ENCODE data around the gene RNF128.
A peak's percentile ranks its signal among the peaks of the same experiment; 100 is the strongest.

RNF128 gene, protein sequence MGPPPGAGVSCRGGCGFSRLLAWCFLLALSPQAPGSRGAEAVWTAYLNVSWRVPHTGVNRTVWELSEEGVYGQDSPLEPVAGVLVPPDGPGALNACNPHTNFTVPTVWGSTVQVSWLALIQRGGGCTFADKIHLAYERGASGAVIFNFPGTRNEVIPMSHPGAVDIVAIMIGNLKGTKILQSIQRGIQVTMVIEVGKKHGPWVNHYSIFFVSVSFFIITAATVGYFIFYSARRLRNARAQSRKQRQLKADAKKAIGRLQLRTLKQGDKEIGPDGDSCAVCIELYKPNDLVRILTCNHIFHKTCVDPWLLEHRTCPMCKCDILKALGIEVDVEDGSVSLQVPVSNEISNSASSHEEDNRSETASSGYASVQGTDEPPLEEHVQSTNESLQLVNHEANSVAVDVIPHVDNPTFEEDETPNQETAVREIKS

DNA sequence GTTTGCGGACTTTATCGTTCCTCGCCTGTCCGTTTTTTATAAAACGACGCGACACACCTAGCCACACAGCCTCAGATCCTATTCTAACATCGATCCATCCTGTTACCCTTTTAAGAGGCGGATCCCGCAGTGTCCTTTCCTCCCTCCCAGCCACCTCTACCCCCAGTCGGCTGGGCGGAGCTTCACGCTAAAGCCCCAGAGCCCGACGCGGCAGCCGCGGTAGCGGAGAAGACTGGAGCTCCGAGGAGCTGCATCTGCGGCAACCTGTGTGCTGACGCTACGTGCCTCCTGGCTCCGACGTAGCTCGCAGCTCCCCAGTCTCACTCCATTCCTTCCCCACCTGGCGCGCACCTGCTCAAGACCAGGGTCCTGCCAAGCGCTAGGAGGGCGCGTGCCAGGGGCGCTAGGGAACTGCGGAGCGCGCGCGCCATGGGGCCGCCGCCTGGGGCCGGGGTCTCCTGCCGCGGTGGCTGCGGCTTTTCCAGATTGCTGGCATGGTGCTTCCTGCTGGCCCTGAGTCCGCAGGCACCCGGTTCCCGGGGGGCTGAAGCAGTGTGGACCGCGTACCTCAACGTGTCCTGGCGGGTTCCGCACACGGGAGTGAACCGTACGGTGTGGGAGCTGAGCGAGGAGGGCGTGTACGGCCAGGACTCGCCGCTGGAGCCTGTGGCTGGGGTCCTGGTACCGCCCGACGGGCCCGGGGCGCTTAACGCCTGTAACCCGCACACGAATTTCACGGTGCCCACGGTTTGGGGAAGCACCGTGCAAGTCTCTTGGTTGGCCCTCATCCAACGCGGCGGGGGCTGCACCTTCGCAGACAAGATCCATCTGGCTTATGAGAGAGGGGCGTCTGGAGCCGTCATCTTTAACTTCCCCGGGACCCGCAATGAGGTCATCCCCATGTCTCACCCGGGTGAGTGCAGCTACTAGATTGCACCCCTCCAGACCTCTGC is at the start of gene RNF128:
TSS of gene RNF128 (plus strand) at position 217 of the 953 bp plus-strand sequence. CDS start at position 430, 213 bp downstream.
- peak; percentile 30 for DNase-seq

DNA sequence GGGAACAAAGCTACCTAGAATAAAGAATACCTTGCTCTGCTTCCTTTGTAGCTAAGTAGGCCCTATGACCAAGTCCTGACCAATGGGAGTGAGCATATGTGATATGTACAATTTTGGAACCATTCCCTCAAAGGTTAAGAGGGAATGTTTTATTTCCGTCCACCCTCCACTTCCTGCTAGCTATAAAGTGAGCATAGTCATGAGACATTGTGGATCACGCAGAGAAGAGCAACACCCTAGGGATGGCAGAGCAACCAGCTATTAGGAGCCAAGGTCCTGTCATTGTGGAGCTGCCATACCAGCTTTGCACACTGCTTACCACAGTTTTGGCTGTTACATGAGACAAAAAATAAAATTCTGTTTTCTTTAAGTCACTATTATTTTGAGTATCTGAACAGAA is 45.8 kb upstream of the RNF128 start:
- no peak for DNase-seq

DNA sequence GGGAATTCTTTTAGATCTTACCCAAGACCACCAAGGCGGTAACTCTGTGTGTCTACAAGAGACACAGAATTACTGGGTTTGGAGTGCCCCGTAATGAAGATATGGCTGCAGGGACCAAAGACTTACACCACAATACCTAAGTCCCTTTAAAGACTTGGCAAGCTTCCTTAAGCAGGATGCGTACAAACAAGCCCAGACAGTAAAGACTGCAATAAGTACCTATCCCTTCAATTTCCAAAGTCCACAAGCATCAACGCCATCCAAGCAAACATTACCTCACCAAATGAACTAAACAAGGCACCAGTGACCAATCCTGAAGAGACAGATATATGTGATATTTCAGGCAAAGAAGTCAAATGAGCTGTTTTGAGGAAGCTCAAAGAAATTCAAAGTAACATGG is 42.3 kb upstream of the RNF128 start:
- DNase-seq: no peak

DNA sequence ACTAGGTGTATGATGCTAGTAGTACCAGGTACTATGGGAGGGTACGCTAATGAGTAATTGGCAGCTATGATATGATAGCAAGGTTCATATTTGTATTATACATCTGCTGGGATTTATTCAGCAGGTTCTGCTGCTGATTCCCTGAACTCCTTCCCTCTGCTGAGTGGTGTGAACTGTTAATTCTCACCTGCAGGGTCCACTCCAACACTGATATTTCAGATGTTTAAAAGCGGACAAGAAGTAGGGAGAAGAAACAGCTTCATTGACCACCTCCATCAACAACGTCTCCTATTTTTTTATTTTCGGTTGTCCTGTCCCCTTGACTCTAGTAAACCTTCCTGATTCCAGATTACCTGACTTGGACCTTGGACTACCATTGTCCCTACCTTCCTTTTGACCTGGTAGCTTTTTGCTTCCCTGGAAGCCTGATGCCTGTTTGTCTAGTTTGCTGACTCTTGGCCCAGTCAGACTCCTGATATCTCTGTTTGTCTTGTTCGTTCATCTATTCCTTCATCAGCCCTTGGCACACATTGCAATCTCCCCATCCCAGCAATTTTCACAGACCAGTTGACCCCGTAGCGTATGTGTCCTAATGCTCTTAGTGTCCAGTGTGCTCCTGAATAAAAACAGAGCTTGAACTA is 34.0 kb upstream of the RNF128 start:
- no peak for DNase-seq

DNA sequence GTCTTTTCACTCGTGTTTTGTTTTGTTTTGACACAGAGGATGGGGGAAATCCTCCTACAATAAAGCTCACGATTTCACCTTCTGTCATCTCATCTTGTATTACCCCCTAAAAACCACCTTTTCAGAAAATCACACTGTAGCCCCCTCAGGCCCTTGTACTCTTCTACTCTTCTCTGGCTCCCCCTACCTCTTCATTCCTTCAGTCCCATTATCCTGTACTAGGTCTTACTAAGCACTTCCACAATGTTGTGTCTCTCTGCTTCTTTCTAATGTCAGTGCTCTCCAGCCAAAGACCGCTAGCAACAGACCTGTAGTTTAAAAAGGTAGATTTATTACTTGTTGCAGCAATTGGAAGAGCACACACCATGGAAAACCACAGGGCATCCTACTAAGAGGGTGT is 30.0 kb upstream of the RNF128 start:
- DNase-seq: no peak

DNA sequence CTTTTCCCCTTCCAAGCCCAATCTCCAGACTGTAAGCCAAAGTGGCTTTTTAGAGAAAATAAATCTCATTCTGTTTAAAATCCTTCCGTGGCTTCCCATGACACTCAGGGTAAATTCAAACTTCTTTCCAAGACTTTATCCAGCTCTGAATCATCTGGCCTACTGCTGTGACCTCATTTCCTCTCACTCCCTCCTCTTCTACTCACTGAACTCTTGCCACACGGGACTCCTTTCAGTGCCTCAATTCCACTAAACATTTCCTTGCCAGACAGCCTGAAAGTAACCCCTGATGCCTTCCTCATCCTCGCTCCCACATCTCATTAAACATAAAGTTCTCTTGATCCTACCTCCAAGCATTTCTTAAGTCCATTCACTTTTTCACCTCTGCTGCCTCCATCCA is 27.8 kb upstream of the RNF128 start:
- DNase-seq: no peak

DNA sequence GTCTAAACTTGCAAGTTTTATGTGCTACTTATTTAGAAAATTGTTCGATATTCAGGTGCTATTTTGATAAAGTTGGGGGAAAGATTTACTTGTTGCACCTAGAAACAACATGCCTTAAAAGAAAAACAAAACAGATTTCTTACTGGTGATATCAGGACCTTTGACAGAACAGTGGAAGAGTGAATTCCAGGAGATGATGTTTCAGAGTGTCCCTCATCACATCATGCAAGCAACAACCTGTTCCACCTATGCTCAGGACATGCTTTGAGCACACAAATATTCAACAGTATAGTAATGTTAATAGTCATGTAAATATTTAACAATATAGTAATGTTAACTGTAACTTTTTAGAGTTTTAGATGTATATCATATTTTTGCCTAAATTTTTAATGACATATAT is 23.9 kb upstream of the RNF128 start:
- no peak for DNase-seq

DNA sequence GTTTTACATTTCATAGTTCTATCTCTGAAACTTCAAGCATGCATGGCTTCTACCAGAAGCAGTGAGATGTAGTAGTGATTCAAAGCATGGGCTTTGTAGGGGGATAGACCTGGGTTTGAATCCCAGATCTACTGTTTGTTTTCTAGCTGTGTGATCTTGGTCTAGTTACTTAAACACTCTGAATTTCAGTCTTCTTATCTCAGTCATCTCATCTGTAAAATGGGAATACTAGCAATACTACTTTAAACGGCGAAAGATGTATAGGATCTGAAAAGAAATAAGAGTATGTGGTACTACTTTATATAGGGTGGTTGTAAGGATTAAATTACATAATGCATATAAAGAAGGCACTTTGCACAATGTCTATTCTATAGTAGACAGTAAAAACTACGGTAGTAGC is 20.0 kb upstream of the RNF128 start:
- no peak for DNase-seq

DNA sequence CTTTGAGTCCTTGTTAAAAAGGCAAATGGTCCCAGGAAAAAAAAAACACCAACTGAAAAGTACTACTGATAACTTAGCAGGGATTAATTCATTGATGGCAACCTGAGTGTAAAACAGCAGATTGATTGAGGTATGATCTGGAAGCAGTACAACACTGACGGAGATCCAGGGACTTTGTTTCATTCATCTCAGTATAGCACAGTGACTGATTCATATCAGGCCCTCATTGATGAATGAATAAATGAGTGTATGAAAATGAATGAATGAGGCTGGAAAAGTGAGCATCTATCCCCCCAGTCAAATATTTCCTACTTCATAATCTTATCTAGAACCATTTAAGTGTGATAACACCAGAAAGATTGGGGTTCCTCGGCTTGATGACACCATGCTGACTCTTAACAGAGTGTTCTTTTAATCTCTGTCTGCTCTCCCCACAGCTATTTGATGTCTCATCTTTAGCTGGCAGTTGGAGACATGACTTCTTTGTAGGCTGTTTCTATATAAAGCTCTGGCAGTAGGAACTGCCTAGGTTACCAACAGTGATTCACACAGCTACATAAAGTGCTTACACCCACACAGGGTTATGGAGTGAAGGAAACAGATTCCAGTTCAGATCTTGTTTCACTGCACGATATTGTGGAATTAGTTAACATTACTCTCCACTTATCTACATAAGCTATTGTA is 18.6 kb upstream of the RNF128 start:
- no peak for DNase-seq

DNA sequence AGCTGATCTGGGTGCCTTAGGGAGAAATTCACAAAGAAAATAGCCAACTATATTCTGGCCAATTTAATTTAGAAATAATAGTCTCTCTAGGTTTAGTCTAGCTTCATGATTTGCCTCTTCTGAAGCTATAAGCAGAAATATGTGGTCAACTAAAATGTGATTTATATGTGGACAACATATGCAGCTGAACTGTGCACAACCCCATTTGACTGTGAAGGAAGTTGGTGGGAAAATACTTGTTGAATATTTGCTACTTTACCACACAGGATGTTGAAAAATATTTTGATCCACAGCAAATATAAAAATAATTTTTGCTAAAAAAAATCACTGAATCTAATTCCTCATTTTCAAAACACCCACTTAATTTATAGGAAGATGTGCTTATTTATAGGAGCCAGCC is 15.7 kb upstream of the RNF128 start:
- no peak for DNase-seq

DNA sequence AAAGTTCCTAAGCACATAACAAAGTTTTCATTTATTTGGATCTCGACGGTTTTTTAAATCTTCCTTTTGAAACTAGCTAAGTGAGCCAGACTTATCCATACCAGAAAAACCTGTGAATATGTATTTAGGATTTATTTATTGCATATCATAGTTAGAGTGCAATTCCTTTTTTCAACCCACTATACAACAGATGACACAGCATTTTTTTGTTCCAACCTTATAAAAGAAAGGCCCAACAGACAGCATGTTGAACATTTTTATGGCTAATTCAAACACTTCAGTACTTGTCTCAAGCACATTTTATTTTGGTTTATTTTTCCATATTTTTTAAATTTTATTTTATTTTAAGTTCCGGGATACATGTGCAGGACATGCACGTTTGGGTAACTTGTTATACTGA is 15.1 kb upstream of the RNF128 start:
- no peak for DNase-seq

DNA sequence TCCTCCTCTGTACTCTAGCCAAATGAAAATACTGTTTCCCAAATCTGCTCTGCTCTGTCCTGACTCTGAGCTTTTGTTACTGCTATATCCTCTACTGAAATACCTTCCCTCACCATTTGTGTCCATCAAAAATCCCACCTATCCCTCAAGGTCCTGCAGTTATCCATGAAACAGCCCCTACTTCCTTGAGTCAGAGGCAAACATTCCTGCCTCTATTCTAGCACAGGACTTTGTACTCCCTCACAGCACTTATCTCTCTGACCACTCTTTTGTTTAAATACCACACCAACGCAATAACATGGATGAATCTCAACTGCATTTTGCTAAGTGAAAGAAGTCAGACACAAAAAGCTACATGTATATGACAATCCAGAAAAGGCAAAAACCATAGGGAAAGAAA is 10.5 kb upstream of the RNF128 start:
- DNase-seq: no peak

DNA sequence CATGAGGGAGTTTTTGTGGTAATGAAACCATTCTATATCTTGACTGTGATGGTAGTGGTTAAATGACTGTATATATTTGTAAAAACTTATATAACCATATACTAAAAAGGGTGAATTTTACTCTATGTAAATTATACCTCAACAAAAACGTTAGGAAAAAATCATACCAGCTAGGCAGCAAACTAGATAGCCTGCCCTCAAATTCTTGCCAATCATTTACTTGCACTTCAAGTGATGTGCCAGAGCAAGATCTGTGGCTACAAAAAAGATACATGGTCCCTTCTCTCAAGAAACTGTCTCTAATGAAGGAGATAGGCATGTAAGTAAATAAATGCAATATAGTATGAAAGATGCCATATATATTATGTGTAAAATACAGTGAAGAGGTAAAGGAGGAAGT is 10.0 kb upstream of the RNF128 start:
- no peak for DNase-seq

DNA sequence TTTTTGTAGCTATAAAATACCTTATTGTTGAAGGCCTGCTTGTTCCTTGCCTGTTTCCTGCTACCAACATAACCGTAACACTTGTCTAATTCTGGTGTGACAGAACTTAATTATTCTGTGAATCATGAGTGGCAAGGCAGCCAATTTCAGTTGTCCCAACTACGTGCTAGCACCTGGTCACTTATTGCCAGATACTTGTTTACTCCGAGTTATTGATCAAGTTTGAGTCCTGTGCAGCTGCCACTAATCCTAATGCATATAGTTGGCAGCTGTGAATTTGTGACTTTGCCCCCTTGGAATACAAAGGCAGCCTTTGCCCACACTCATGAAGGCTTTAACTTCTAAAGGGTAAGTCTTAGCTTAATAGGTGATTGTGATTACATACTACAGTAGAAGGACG is 7.8 kb upstream of the RNF128 start:
- no peak for DNase-seq

DNA sequence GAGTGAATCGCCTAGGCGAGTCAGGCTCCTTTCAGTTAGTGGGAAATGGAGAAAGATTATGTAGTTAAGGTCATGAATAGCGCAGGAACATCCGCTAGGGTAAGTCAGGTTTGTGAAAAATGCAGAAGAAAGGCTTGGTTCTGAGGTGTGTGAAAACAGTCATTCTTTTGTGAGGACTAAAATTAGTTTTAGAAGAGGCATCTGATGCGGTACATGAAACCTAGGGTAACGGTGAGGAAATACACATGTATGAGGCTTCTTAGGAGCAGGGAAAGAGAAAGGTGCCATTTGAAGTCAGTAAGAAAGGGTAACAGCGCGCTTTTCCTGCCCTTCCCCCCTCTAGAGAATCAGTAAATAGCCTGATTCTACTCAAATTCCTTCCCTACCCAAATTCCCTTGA is 570 bp upstream of the RNF128 start:
- DNase-seq: no peak

DNA sequence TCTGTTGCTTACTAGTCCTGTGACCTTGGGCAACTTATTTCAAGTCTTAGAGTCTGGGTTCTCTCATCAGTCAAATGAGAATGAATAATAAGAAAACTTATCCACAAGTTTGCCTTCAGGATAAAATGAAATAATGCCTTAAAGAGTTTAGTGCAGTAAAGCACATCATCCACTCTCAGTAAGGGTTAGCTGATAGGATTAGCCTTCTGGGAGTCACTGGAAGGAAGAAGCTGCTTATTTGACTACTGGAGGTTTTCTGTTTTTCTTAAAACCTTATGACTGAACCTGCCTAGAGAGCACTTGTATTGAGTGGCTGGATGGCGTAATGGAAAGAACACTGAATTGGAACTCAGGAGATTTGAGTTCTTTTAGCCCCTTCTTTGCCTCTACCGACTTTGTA is 1.8 kb downstream of the RNF128 start:
- DNase-seq: no peak

DNA sequence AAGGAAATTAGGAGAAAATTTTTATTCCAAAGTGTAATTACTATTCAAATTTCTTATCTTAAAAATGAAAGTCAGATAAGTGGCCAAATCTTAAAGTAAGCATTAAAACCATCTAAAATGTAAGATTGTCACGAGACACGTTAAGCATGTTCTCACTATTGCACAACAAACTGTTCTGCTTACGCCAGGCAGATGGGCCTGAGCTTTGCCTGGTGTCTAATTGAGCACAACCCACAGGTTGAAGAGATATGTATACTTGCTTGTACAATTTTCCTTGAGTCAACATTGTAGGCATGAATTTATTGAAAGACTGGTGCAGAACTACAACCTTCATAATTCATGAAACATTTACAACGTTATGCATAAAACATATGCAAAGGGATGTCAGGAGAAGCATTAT is 3.9 kb downstream of the RNF128 start:
- no peak for DNase-seq

DNA sequence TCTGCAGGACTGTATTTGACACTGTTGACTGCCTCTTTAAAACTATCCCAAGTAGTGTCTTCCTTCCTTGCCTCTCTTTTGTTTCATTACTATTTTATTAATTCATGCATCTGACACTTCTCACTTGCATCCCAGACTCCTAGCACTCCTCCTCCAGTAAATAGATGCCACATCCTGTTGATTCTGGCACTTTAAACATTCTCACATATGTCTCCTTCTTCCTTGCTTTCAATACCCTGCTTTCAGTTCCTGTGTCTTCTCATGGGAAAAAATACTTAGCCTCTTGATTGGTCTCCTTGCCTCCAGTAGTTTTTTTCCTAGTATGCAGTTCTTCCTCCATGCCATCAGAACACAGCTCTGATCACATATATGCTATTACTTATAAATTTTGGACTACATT is 5.1 kb downstream of the RNF128 start:
- DNase-seq: no peak

DNA sequence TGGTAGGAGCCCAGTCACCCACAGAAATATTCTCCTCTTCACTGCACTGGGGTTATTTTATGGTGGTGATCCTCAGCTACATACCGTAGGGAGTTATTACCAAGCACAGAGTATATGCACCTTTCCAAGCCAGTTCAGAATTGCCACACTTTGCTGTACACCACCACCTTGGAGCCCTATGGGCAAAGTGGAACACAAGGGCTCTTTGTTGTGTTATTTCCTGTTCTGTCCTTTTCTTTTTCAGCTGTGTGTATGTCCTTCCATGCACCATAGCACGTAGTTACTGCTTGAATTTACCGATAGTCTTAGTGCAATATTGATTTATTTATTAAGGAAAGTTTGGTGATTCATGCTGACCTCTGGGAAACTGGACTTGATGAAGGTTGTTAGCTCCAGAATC is 8.3 kb downstream of the RNF128 start:
- DNase-seq: no peak

DNA sequence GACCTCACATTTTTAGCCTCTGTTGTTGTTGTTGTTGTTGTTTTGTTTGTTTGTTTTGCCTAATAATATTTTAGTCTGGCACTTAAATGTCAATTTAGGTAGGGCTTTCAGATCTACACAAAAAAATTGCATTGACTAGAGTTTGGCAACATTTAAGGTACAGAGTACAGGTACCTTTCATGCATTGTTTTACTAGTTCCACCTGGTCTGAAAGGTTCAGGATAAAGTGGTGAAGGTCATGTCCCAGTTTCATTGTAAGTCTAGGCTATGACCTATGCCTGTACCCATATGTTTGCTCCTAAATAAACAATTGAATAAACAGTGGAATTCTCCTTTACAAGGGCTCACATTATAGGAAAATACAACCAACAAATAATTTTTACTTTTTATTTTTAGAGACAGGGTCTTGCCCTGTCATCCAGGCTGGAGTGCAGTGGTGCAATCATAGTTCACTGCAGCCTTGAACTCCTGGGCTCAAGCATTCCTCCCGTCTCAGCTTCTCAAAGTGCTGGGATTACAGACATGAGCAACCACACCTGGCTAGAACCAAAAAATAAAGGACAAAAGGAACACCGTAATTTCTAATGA is 13.8 kb downstream of the RNF128 start:
- DNase-seq: no peak

DNA sequence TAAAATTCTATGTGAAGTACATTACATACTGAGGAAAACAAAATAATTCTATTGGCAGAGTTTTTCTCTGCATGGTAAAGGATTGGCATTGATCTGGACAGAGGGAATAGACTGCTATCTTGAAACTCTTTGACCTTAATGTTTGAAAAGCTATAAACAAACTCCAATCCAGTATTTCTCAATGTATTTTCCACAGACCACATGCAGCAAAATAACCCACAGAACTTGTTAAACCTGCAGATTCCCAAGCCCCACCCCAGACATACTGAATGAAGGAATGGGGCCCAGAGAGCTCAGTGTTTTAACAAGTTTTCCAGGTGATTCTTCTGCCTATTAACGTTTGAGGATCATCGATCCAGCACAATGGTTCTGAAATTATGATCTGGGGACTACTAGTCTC is 15.7 kb downstream of the RNF128 start:
- no peak for DNase-seq

DNA sequence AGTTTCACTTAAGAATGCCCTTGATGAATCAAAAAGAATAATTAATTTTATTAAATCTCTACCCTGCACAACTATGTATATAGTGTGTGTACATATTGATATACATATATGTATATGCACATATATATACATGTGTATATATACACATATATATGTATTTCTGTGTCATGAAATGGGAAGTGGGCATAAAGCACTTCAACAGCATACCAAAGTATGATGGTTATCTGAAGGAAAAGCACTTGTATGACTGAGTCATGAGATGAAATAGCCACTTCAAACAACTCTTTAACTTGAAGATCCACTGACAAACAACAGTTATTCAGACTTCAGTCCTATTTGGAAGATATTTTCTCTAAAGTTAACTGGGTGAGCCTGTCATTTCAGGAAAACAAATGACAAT is 16.3 kb downstream of the RNF128 start:
- DNase-seq: no peak

DNA sequence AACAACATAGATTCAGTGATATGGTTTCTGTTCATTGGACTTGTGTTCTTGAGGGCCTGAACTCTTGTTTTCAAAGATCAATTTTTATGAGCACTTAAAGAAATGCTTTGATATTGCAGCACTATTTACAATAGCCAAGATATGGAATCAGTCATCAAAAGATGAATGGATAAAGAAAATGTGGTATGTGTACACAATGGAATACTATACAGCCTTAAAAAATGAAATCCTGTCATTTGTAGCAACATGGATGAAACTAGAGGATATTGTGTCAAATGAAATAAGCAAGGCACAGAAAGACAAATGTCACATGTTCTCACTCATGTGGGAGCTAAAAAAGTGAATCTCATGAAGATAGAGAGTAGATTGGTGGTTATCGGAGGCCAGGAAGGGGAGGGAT is 21.9 kb downstream of the RNF128 start:
- no peak for DNase-seq

Data from NCI-H1092 treated with DMSO at 0.1 percent for 48 hours (cell line).